SK-N-SH (cell line): ENCODE measurements around the gene STX2. TPM values are rescaled to one million over a fixed set of nuclear protein-coding genes. Genes with fewer than 3 reads are reported as not detected.
"Not testable (repeated sequence)": the region's sequence is repeated elsewhere in the genome, so short reads cannot be mapped to it uniquely, and the experiment has no call there.

Experiments
- CTCF ChIA-PET: fragments of 300-600, 350-600 bp; formaldehyde crosslinking; extraction: SDS; loops from one replicate; lab custom pipeline; 2021; lab: Yijun Ruan, JAX
- POLR2A ChIA-PET: fragments of 350-600 bp; sonication (Branson Sonifier 250); formaldehyde crosslinking; extraction: SDS; loops from one replicate; lab custom pipeline; 2020; ENCODE audit warnings: antibody characterized with exemption, inconsistent platforms; lab: Yijun Ruan, JAX
- DNase-seq: peaks from one replicate; pipeline ENCODE4 v3.0.0; 2012
- H2AFZ ChIP-seq: fragments of 200-600 bp; sonication (generic); 2 replicates; pipeline ENCODE4 v1.8.1; 2016; ENCODE audit warnings: antibody characterized with exemption, mild to moderate bottlenecking, low read depth
- H3F3A ChIP-seq: fragments of 200-600 bp; sonication (generic); replicated peaks from 2 replicates; pipeline ENCODE3; 2016; ENCODE audit warnings: antibody characterized with exemption, mild to moderate bottlenecking; ENCODE audit not compliant: insufficient read depth
- H3K27ac ChIP-seq, 2 experiments: fragments of 200-500 bp in 1 of 2; fragments of 200-600 bp in 1 of 2; sonication (Bioruptor generic) in 1 of 2; sonication (generic), shearing (Covaris generic) in 1 of 2; 2 replicates each; pipeline versions ENCODE4 v1.5.1 to v1.6.1; 2014 to 2016; ENCODE audit warnings: low read depth in 2 of 2, inconsistent platforms in 1 of 2, low read length in 1 of 2, mild to moderate bottlenecking in 1 of 2, mixed read lengths in 1 of 2
- H3K27me3 ChIP-seq: fragments of 200-600 bp; sonication (generic), shearing (Covaris generic); 2 replicates; pipeline ENCODE4 v1.6.1; 2016; ENCODE audit warnings: mixed run types; ENCODE audit not compliant: insufficient read depth
- H3K36me3 ChIP-seq, 2 experiments: fragments of 200-500 bp in 1 of 2; fragments of 200-600 bp in 1 of 2; sonication (Bioruptor generic) in 1 of 2; sonication (generic) in 1 of 2; replicated peaks in 1 of 2; 2 replicates each; pipeline versions ENCODE3 to v1.5.1; 2014 to 2016; ENCODE audit warnings: low read length in 1 of 2, mild to moderate bottlenecking in 1 of 2; ENCODE audit not compliant: insufficient read depth in 2 of 2, control insufficient read depth in 1 of 2
- H3K4me1 ChIP-seq, 2 experiments: fragments of 200-500 bp in 1 of 2; fragments of 200-600 bp in 1 of 2; sonication (Bioruptor generic) in 1 of 2; sonication (generic), shearing (Covaris generic) in 1 of 2; 2 replicates each; pipeline versions ENCODE4 v1.5.1 to v1.6.1; 2014 to 2016; ENCODE audit warnings: low read depth in 1 of 2, low read length in 1 of 2, mixed run types in 1 of 2; ENCODE audit not compliant: insufficient read depth in 2 of 2, control insufficient read depth in 1 of 2
- H3K4me2 ChIP-seq: fragments of 200-600 bp; sonication (generic), shearing (Covaris generic); 2 replicates; pipeline ENCODE4 v1.6.1; 2017; ENCODE audit warnings: mixed run types
- H3K4me3 ChIP-seq, 2 experiments: fragments of 200-500 bp in 1 of 2; fragments of 200-600 bp in 1 of 2; sonication (Bioruptor generic) in 1 of 2; sonication (generic), shearing (Covaris generic) in 1 of 2; 2 replicates each; pipeline versions ENCODE4 v1.5.1 to v1.8.1; 2014 to 2016; ENCODE audit warnings: low read depth in 2 of 2, inconsistent platforms in 1 of 2, low read length in 1 of 2, mild to moderate bottlenecking in 1 of 2, mixed read lengths in 1 of 2, moderate library complexity in 1 of 2
- H3K79me2 ChIP-seq: fragments of 200-600 bp; sonication (generic); 2 replicates; pipeline ENCODE4 v1.8.1; 2017; ENCODE audit warnings: mild to moderate bottlenecking; ENCODE audit not compliant: insufficient read depth
- H3K9ac ChIP-seq: fragments of 200-600 bp; sonication (generic); 2 replicates; pipeline ENCODE4 v1.6.1; 2017; ENCODE audit warnings: mixed run types
- H3K9me2 ChIP-seq: fragments of 200-600 bp; sonication (generic); 2 replicates; pipeline ENCODE4 v1.6.1; 2017; ENCODE audit warnings: mixed run types
- H3K9me3 ChIP-seq: fragments of 200-600 bp; sonication (generic); 2 replicates; pipeline ENCODE4 v1.6.1; 2017; ENCODE audit warnings: mixed run types, mild to moderate bottlenecking, moderate library complexity
- H4K20me1 ChIP-seq: fragments of 200-600 bp; sonication (generic); 2 replicates; pipeline ENCODE4 v1.6.1; 2017; ENCODE audit warnings: mild to moderate bottlenecking, mixed run types; ENCODE audit not compliant: insufficient read depth
- CHD2 ChIP-seq: fragments of 150-350 bp; IDR thresholded peaks from 2 replicates; pipeline ENCODE4 v1.6.1; 2018; ENCODE audit warnings: low read length; ENCODE audit not compliant: partially characterized antibody
- CTCF ChIP-seq: fragments of 200-600 bp; sonication (generic); IDR thresholded peaks from 2 replicates; pipeline ENCODE4 v1.6.1; 2017; ENCODE audit warnings: antibody characterized with exemption, mild to moderate bottlenecking, moderate library complexity
- ELF1 ChIP-seq: IDR thresholded peaks from 2 replicates; pipeline ENCODE4 v1.4.0; 2012
- EP300 ChIP-seq, 2 experiments: IDR thresholded peaks; 2 replicates each; pipeline versions ENCODE4 v1.4.0 to v1.6.1; 2012; ENCODE audit warnings: borderline replicate concordance in 1 of 2, low read depth in 1 of 2, low read length in 1 of 2
- FOXM1 ChIP-seq: IDR thresholded peaks from 2 replicates; pipeline ENCODE4 v1.4.0; 2012; ENCODE audit warnings: low read depth, mild to moderate bottlenecking
- GABPA ChIP-seq: IDR thresholded peaks from 2 replicates; pipeline ENCODE4 v1.4.0; 2012; ENCODE audit warnings: low read depth, mild to moderate bottlenecking
- IRF3 ChIP-seq: fragments of 150-350 bp; IDR thresholded peaks from 2 replicates; pipeline ENCODE4 v1.6.1; 2016; ENCODE audit warnings: mild to moderate bottlenecking, low read depth, low read length
- JUND ChIP-seq: IDR thresholded peaks from 2 replicates; pipeline ENCODE4 v1.4.0; 2012
- NFIC ChIP-seq: IDR thresholded peaks from 2 replicates; pipeline ENCODE4 v1.4.0; 2012; ENCODE audit warnings: borderline replicate concordance
- POLR2AphosphoS5 ChIP-seq: IDR thresholded peaks from 2 replicates; pipeline ENCODE4 v1.6.1; 2012; ENCODE audit warnings: low read depth, low read length
- RAD21 ChIP-seq: IDR thresholded peaks from 2 replicates; pipeline ENCODE4 v1.6.1; 2012; ENCODE audit warnings: mild to moderate bottlenecking, low read length
- RCOR1 ChIP-seq: fragments of 150-350 bp; IDR thresholded peaks from 2 replicates; pipeline ENCODE4 v1.6.1; 2017; ENCODE audit warnings: antibody characterized with exemption, low read length
- RXRA ChIP-seq: IDR thresholded peaks from 2 replicates; pipeline ENCODE4 v1.4.0; 2012; ENCODE audit warnings: low read depth, mild to moderate bottlenecking, borderline replicate concordance
- SIN3A ChIP-seq: IDR thresholded peaks from 2 replicates; pipeline ENCODE4 v1.6.1; 2012; ENCODE audit warnings: low read depth, mild to moderate bottlenecking, low read length, moderate library complexity, borderline replicate concordance
- SMC3 ChIP-seq: IDR thresholded peaks from 2 replicates; pipeline ENCODE4 v1.6.1; 2012; ENCODE audit warnings: low read depth, low read length, improper control_type of control experiment
- TAF1 ChIP-seq: IDR thresholded peaks from 2 replicates; pipeline ENCODE4 v1.6.1; 2012; ENCODE audit warnings: low read depth, mild to moderate bottlenecking, low read length, moderate library complexity, borderline replicate concordance
- TCF12 ChIP-seq: IDR thresholded peaks from 2 replicates; pipeline ENCODE4 v1.4.0; 2012
- TEAD4 ChIP-seq: IDR thresholded peaks from 2 replicates; pipeline ENCODE4 v1.4.0; 2012; ENCODE audit warnings: mild to moderate bottlenecking, borderline replicate concordance; ENCODE audit not compliant: insufficient read depth
- USF1 ChIP-seq: IDR thresholded peaks from 2 replicates; pipeline ENCODE4 v1.4.0; 2012; ENCODE audit warnings: low read depth, borderline replicate concordance
- WGBS: methylation state at CpG from one replicate; pipeline ENCODE4 v1.1.6; 2017; ENCODE audit warnings: low lambda C conversion rate; 5-methylcytosine and 5-hydroxymethylcytosine counted together
- polyA plus RNA-seq, 3 experiments: library from polyadenylated mRNA; depleted of rRNA; stranded (reverse); fragments of >200 nt; gene quantifications; 2 replicates each; pipeline ENCODE4 v1.2.3, GENCODE V29; 2012

The STX2 gene
- polyA plus RNA-seq, 1 of the 3 experiments (the other 2 are of a cell fraction): 25.1 TPM

- CTCF ChIA-PET: interaction anchor here (1.6 kb wide), 1 partner anchor 129 kb away, joined by 4 read pairs; no protein-coding TSS in a partner anchor
- Histone ChIP-seq H3K9me3 (peaks cover 8% of the 10 kb centered on the region; the same call in 1 of the 2 replicates), H3F3A (no peaks in the 10 kb centered on the region), H3K9me2 (no peaks in the 10 kb centered on the region), H3K27me3 (no peaks in the 10 kb centered on the region), H4K20me1 (no peaks in the 10 kb centered on the region)
- DNase-seq: no peak
- TF ChIP-seq RCOR1 (no peak), TAF1 (no peak), RXRA (no peak), SMC3 (no peak), RAD21 (no peak), GABPA (no peak)
- TF ChIP-seq, all 33 proteins: peak for 0
- no peaks in the 10 kb centered on the region for H3K79me2 ChIP-seq
- no peak overlapping the region for H3K4me2 ChIP-seq
- no peak overlapping the region for H3K4me3 ChIP-seq
- H3K36me3 ChIP-seq: peaks cover 20 to 30% of the 10 kb centered on the region in 2 experiments
- 65% methylated on average over 6 of the region's 10 CpGs for whole genome bisulfite sequencing
- H2AFZ ChIP-seq: no peak overlapping the region
- POLR2A ChIA-PET: no interaction called here
- H3K4me1 ChIP-seq: no peaks in the 10 kb centered on the region
- H3K9ac ChIP-seq: no peak overlapping the region
- H3K27ac ChIP-seq: no peak overlapping the region
Observed at GRCh38 chr12:130787041-130787440, 52.0 kb downstream of the STX2 start.

GRCh38 chr12:130783110-130783715 lies 55.8 kb downstream of the STX2 start:
- H3K36me3 ChIP-seq: peaks cover 3 to 13% of the 10 kb centered on the region in 2 experiments
- H3F3A ChIP-seq: no peaks in the 10 kb centered on the region
- H3K27me3 ChIP-seq: no peaks in the 10 kb centered on the region
- no peaks in the 10 kb centered on the region for H4K20me1 ChIP-seq
- no peaks in the 10 kb centered on the region for H3K4me1 ChIP-seq
- H2AFZ ChIP-seq: no peak overlapping the region
- 88% methylated on average over 18 of the region's 18 CpGs for WGBS
- H3K4me3 ChIP-seq: no peak overlapping the region
- no peak for DNase-seq
- TF ChIP-seq CTCF (no peak), TCF12 (no peak), RXRA (no peak), EP300 (IDR thresholded peaks at IDR 0.05; ENCODE audit: borderline replicate concordance in 1 of 2, low read depth in 1 of 2, low read length in 1 of 2) (no peak), JUND (no peak), ELF1 (no peak), FOXM1 (no peak), NFIC (no peak), SIN3A (no peak), IRF3 (no peak), RAD21 (no peak), POLR2AphosphoS5 (no peak), USF1 (no peak), TEAD4 (no peak), CHD2 (no peak)
- TF ChIP-seq, all 33 proteins: peak for 0
- H3K9ac ChIP-seq: no peak overlapping the region
- no peaks in the 10 kb centered on the region for H3K79me2 ChIP-seq
- CTCF ChIA-PET: no interaction called here
- no peak overlapping the region for H3K27ac ChIP-seq
- H3K9me3 ChIP-seq: peaks cover 8% of the 10 kb centered on the region; the same call in 1 of the 2 replicates
- POLR2A ChIA-PET: no interaction called here
- no peaks in the 10 kb centered on the region for H3K9me2 ChIP-seq
- H3K4me2 ChIP-seq: no peak overlapping the region

- DNase-seq, H3K4me1 ChIP-seq, H2AFZ ChIP-seq, H3F3A ChIP-seq, H3K79me2 ChIP-seq, H3K4me3 ChIP-seq, H3K9ac ChIP-seq, H4K20me1 ChIP-seq, H3K27ac ChIP-seq, CTCF ChIA-PET, H3K9me2 ChIP-seq, H3K4me2 ChIP-seq, H3K9me3 ChIP-seq, H3K27me3 ChIP-seq: not testable (repeated sequence)
- H3K36me3 ChIP-seq: peaks cover 3 to 13% of the 10 kb centered on the region in 2 experiments
- WGBS: 87% methylated on average over 13 of the region's 13 CpGs
- POLR2A ChIA-PET: interaction anchor here (1.2 kb wide), 1 partner anchor 9 kb away, joined by 3 read pairs; no protein-coding TSS in a partner anchor
Observed at GRCh38 chr12:130782245-130782644, 56.8 kb downstream of the STX2 start.
